Measurements from ENCODE around the gene IPPK. TPM values are rescaled to one million over a fixed set of nuclear protein-coding genes. Genes with fewer than 3 reads are reported as not detected.

Gene IPPK
- total and polyA plus RNA-seq, 2 experiments from 2014 or later = 6.4 to 7.0 TPM

DNA sequence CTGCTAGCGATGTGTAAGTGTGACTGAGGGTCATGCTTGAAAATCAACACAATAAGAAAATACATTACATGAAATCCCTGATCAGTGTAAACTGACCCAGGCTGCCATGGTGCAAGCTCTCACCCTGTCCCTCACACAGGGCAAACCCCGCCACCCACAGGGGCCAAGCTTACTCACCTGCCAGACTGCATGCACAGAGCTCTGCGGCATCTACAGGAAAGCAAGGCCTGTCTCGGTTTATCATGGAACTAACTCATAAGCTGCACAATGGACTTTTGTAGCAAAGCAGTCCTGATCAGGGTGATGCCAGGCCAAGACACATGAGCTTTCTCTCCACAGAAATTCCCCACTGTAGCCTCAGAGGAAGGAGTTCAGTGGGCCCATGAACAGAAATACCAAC lies 9.7 kb downstream of the IPPK start:
- Histone ChIP-seq H3K27ac (no peak overlapping the region), H3K4me1 (ENCODE audit: low read depth) (no peaks in the 10 kb centered on the region), H3K27me3 (no peaks in the 10 kb centered on the region), H3K4me3 (no peak overlapping the region), H3K36me3 (no peaks in the 10 kb centered on the region), H3K9me3 (ENCODE audit: low read depth) (no peaks in the 10 kb centered on the region)
- no peak for DNase-seq (ENCODE audit: low read depth in 1 of 2, low spot score in 1 of 2)
- TF ChIP-seq, protein P1, sequence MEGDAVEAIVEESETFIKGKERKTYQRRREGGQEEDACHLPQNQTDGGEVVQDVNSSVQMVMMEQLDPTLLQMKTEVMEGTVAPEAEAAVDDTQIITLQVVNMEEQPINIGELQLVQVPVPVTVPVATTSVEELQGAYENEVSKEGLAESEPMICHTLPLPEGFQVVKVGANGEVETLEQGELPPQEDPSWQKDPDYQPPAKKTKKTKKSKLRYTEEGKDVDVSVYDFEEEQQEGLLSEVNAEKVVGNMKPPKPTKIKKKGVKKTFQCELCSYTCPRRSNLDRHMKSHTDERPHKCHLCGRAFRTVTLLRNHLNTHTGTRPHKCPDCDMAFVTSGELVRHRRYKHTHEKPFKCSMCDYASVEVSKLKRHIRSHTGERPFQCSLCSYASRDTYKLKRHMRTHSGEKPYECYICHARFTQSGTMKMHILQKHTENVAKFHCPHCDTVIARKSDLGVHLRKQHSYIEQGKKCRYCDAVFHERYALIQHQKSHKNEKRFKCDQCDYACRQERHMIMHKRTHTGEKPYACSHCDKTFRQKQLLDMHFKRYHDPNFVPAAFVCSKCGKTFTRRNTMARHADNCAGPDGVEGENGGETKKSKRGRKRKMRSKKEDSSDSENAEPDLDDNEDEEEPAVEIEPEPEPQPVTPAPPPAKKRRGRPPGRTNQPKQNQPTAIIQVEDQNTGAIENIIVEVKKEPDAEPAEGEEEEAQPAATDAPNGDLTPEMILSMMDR (IDR thresholded peaks at IDR 0.05; ENCODE audit: low read depth, low read length) = no peak

DNA sequence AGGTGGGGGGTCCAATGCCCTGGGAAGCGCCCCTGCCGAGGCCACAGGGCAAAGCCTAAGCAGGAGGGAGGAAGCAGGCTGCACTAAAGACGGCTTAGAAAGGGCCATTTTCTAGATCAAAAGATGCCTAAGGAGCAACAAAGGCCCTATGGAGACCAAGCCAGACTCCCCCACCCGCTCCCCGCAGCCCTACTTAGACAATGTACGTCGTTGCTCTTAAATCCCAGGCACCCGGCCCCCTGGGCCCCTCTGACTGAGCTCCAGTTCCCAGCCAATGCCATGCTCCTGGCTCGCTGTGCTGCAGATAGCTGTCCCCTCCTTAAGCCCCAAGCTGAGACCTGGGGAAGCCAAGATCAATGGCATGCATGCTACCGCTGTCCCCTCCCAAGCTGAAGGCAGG lies 10.3 kb downstream of the IPPK start:
- Histone ChIP-seq H3K27me3 (no peaks in the 10 kb centered on the region), H3K4me3 (no peak overlapping the region), H3K9me3 (ENCODE audit: low read depth) (no peaks in the 10 kb centered on the region), H3K36me3 (no peaks in the 10 kb centered on the region), H3K27ac (no peak overlapping the region), H3K4me1 (ENCODE audit: low read depth) (no peaks in the 10 kb centered on the region)
- TF ChIP-seq, protein P1 (IDR thresholded peaks at IDR 0.05; ENCODE audit: low read depth, low read length) = no peak
- DNase-seq (ENCODE audit: low read depth in 1 of 2, low spot score in 1 of 2) = peak in 1 of 2 donors; percentile 11

DNA sequence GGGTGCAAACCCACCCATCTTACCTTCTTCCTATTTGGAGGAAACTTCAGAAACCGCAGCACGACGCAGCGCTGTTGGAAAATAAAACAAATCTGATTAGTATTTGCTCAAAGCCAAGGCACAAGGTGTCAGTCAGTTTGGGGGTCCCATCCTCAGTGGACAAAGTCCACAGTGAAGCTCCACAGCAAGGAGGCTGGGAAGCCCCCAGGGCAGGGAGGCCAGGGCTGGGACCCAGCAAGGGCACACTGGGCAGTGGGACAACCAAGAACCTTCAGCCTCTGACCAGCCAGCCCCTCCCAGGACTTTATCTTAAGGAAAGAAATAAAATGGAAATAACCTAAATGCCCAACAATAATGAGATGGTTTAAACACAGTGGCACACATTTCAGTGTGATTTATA lies 11.3 kb downstream of the IPPK start:
- no peak overlapping the region for H3K4me3 ChIP-seq
- no peaks in the 10 kb centered on the region for H3K4me1 ChIP-seq (ENCODE audit: low read depth)
- no peak overlapping the region for H3K27ac ChIP-seq
- H3K9me3 ChIP-seq (ENCODE audit: low read depth) = no peaks in the 10 kb centered on the region
- no peaks in the 10 kb centered on the region for H3K27me3 ChIP-seq
- no peak for DNase-seq (ENCODE audit: low read depth in 1 of 2, low spot score in 1 of 2)
- no peaks in the 10 kb centered on the region for H3K36me3 ChIP-seq
- TF ChIP-seq, protein P1 (IDR thresholded peaks at IDR 0.05; ENCODE audit: low read depth, low read length) = no peak

DNA sequence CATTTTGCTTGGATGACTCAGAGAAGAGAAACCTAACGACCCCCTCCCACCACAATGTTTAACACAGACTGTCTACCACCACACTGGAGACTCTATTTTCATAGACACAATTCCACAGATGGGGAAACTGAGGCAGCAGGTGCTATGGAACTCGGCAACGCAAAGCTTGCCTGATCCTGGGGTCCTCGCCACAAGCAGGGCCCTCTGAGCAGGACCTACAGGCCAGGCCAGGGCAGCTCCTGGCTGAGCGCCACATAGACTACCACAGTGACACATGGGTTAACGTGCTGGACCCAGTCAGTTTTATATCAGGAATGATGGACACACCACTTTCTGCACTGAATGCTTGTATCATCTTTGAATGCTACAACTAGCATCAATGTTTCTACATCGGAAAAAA lies 11.8 kb downstream of the IPPK start:
- Histone ChIP-seq H3K36me3 (no peaks in the 10 kb centered on the region), H3K4me1 (ENCODE audit: low read depth) (no peaks in the 10 kb centered on the region), H3K9me3 (ENCODE audit: low read depth) (no peaks in the 10 kb centered on the region), H3K4me3 (no peak overlapping the region), H3K27ac (no peak overlapping the region), H3K27me3 (no peaks in the 10 kb centered on the region)
- TF ChIP-seq, protein P1 (IDR thresholded peaks at IDR 0.05; ENCODE audit: low read depth, low read length) = no peak
- no peak for DNase-seq (ENCODE audit: low read depth in 1 of 2, low spot score in 1 of 2)

DNA sequence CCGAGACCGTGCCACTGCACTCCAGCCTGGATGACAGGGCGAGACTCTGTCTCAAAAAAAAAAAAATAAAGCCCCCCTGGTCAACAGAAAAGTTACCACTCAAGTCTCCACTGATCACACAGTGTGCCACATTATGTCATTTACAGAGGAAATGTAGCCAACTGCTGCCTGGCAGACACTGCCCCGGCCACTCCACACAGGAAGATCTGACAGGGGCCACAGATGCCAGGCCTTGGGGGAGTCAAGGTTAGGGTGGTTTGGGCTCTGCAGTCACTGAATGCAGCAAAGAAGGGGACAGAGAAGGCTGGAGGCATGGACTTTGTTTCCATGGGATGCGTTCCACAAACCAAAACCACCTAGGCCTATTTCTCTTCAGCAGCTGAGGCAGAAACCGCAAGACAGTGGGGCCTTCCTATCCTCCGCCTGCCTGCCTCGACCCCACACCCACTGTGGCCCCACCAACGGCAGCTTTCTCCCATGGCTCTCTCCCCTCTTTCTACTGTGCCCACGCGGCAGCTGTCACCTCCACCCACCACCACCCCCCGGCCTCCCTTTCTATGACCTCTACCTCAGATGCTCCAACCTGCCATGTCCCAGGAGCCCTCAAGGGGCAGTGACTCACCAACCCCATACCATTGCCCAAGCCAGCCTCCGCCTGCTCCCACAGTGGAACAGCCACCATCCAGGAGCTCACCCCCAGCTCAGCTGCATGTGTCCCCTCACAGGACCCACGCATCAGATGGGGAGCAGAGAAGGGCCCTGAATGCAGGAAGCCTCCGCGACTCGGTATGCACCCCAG lies 12.4 kb downstream of the IPPK start:
- TF ChIP-seq, protein P1 (IDR thresholded peaks at IDR 0.05; ENCODE audit: low read depth, low read length) = no peak
- H3K27me3 ChIP-seq = no peaks in the 10 kb centered on the region
- H3K4me1 ChIP-seq (ENCODE audit: low read depth) = no peaks in the 10 kb centered on the region
- H3K36me3 ChIP-seq = no peaks in the 10 kb centered on the region
- no peak overlapping the region for H3K4me3 ChIP-seq
- H3K27ac ChIP-seq = no peak overlapping the region
- H3K9me3 ChIP-seq (ENCODE audit: low read depth) = no peaks in the 10 kb centered on the region
- no peak for DNase-seq (ENCODE audit: low read depth in 1 of 2, low spot score in 1 of 2)

Data from cardiac muscle cell (in vitro differentiated cells and primary cell).